ENCODE results near the gene TUBB3. TPM values are rescaled to one million over a fixed set of nuclear protein-coding genes. Genes with fewer than 3 reads are reported as not detected.

TUBB3 gene
- total and polyA plus RNA-seq, 7 experiments from 2014 or later = 0.22 to 2.8 (median 0.48) TPM; not detected in 4

DNA sequence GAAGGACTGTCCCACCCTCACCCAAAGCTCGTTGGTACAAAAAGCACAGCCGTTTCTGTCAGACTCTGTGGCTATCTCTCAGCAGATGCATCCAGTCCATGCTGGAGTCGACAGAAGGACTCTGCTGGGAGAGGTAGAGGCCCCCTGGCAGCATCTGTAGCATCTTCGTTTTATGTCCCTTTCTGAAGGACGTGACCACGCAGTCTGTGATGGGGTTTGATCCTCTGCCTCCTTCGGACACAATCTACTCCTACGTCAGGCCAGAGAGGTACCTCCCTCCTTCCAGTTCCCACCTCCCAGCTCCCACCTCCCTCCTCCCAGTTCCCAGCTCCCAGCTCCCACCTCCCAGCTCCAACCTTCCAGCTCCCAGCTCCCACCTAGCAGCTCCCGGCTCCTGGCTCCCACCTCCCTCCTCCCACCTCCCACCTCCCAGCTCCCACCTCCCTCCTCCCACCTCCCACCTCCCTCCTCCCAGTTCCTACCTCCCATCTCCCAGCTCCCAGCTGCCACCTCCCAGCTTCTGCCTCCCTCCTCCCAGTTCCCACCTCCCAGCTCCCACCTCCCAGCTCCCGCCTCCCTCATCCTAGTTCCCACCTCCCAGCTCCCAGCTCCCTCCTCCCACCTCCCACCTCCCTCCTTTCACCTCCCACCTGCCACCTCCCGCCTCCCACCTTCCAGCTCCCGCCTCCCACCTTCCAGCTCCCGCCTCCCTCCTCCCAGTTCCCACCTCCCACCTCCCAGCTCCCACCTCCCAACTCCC is 15.9 kb upstream of the TUBB3 start:
- DNase-seq (no peak), ATAC-seq (no peak)
- Histone ChIP-seq H3K9me3 (ENCODE audit: control insufficient read depth in 2 of 3, low read length in 3 of 3) (no peaks in the 10 kb centered on the region), H3K27ac (ENCODE audit: low read depth, low read length) (no peak overlapping the region), H3K4me3 (ENCODE audit: low read length) (no peak overlapping the region), H3K36me3 (ENCODE audit: control insufficient read depth in 2 of 3, insufficient read depth in 3 of 3, low read length in 3 of 3) (peaks cover 5 to 76% (median 13%) of the 10 kb centered on the region in 3 experiments), H3K4me1 (ENCODE audit: control insufficient read depth in 2 of 2, insufficient read depth in 2 of 2, low read length in 2 of 2) (peaks cover 3 to 4% of the 10 kb centered on the region in 2 donors), H3K27me3 (ENCODE audit: control insufficient read depth in 2 of 2, insufficient read depth in 2 of 2, low read length in 2 of 2) (no peaks in the 10 kb centered on the region)
- H3K4me3 Mint-ChIP-seq = no peak overlapping the region
- H3K36me3 Mint-ChIP-seq = peaks cover 0 to 32% (median 3%) of the 10 kb centered on the region in 5 donors
- intact Hi-C loops (cut with micrococcal nuclease) = no loop called here
- no peaks in the 10 kb centered on the region for H3K27me3 Mint-ChIP-seq
- H3K27ac Mint-ChIP-seq = peak overlapping the region in 1 of 9 donors; percentile 12
- ChIA-PET POLR2A (no interaction called here), CTCF (interaction anchor here (1.1 to 1.2 kb wide), 2 partner anchors 10 to 26 kb away, joined by 3 to 4 read pairs; no protein-coding TSS in a partner anchor)
- no peaks in the 10 kb centered on the region for H3K9me3 Mint-ChIP-seq
- H3K4me1 Mint-ChIP-seq = peaks cover 0 to 8% (median 5%) of the 10 kb centered on the region in 7 donors

DNA sequence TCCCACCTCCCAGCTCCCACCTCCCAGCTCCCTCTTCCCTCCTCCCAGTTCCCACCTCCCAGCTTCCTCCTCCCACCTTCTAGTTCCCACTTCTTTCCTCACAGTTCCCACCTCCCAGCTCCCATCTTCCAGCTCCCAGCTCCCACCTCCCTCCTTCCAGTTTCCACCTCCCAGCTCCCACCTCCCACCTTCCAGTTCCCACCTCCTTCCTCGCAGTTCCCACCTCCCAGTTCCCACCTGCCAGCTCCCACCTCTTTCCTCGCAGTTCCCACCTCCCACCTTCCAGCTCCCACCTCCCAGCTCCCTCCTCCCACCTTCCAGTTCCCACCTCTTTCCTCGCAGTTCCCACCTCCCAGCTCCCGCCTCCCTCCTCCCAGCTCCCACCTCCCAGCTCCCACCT is 14.9 kb upstream of the TUBB3 start:
- Mint-ChIP-seq H3K27ac (no peak overlapping the region), H3K27me3 (no peaks in the 10 kb centered on the region), H3K4me3 (no peak overlapping the region), H3K9me3 (no peaks in the 10 kb centered on the region), H3K4me1 (peaks cover 0 to 10% (median 5%) of the 10 kb centered on the region in 7 donors), H3K36me3 (peaks cover 0 to 34% (median 3%) of the 10 kb centered on the region in 5 donors)
- no peak overlapping the region for H3K4me3 ChIP-seq (ENCODE audit: low read length)
- H3K4me1 ChIP-seq (ENCODE audit: control insufficient read depth in 2 of 2, insufficient read depth in 2 of 2, low read length in 2 of 2) = peaks cover 3 to 4% of the 10 kb centered on the region in 2 donors
- intact Hi-C loops (cut with micrococcal nuclease) = no loop called here
- H3K9me3 ChIP-seq (ENCODE audit: control insufficient read depth in 2 of 3, low read length in 3 of 3) = no peaks in the 10 kb centered on the region
- no peak overlapping the region for H3K27ac ChIP-seq (ENCODE audit: low read depth, low read length)
- H3K27me3 ChIP-seq (ENCODE audit: control insufficient read depth in 2 of 2, insufficient read depth in 2 of 2, low read length in 2 of 2) = no peaks in the 10 kb centered on the region
- ChIA-PET POLR2A (interaction anchor here (3.1 kb wide), 1 partner anchor 35 kb away, joined by 11 read pairs; the partner anchor contains the start of gene TCF25), CTCF (interaction anchor here (0.8 to 1.1 kb wide), 2 partner anchors 9 to 48 kb away, joined by 3 to 4 read pairs; no protein-coding TSS in a partner anchor)
- ATAC-seq (no peak), DNase-seq (no peak)
- H3K36me3 ChIP-seq (ENCODE audit: control insufficient read depth in 2 of 3, insufficient read depth in 3 of 3, low read length in 3 of 3) = peaks cover 5 to 77% (median 10%) of the 10 kb centered on the region in 3 experiments

DNA sequence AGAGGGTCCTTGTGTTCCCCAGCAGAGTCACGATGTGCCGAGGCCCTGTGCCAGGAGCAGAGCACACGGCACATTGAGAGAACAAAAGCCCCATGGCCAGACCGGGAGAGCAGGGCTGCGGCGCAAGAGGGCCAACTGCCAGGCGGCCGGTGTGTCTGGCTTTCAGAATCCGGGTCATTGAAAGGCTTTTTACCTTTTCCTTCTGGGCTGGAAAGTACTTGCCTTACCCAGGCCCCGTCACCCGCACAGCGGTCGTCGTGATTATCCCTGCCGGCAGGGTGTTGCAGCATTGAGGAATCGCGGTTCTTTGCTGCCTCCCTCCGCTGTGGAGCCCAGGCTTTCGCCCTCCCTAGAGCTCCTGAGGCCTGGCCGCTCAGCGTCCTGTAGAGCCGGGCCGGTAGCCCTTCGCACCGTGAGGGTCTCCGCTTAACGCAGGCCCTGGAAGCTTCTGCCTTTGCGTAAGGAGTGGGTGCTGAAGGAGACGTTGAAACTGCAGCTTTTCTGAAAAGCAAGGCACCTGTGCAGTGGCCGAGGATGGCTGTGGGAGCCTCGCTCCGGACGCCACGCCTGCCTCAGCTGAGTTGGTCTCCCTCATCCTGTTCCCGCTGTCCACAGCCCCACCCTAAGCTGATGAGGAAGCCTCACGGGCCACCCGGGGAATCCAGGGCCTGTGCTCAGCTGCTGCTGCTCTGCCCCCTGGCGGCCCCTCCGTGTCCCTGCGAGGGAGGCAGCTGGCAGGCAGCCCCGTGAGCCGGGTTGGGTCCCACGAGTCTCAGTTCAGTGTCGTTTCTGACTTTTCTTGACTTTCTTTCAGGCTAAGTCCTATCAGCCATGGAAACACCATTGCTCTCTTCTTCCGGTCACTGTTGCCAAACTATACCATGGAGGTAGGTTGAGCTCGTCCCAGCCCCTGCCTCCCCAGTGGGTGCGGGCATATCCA is 13.1 kb upstream of the TUBB3 start:
- ATAC-seq (peak; percentile 93), DNase-seq (peak; percentile 50 to 73 (median 66))
- intact Hi-C loops (cut with micrococcal nuclease) = loop anchor here (1.0 kb wide), 2 partner anchors 204 to 210 kb away; no protein-coding TSS in a partner anchor
- H3K4me3 ChIP-seq (ENCODE audit: low read length) = no peak overlapping the region
- ChIA-PET CTCF (interaction anchor here (1.1 to 1.5 kb wide), 6 partner anchors 35 to 230 kb away, joined by 3 to 11 read pairs (median 5); no protein-coding TSS in a partner anchor), POLR2A (interaction anchor here (0.7 to 3.1 kb wide), 5 partner anchors 20 to 204 kb away, joined by 3 to 11 read pairs (median 3); partner anchors contain the start of genes DEF8 and TCF25)
- no peaks in the 10 kb centered on the region for H3K9me3 Mint-ChIP-seq
- H3K36me3 ChIP-seq (ENCODE audit: control insufficient read depth in 2 of 3, insufficient read depth in 3 of 3, low read length in 3 of 3) = peaks cover 5 to 64% (median 10%) of the 10 kb centered on the region in 3 experiments
- H3K27ac Mint-ChIP-seq = peak overlapping the region in 4 of 9 donors; percentile 11 to 67 (median 44)
- no peak overlapping the region for H3K27ac ChIP-seq (ENCODE audit: low read depth, low read length)
- H3K36me3 Mint-ChIP-seq = peaks cover 0 to 42% (median 3%) of the 10 kb centered on the region in 5 donors
- H3K4me1 ChIP-seq (ENCODE audit: control insufficient read depth in 2 of 2, insufficient read depth in 2 of 2, low read length in 2 of 2) = peaks cover 3 to 4% of the 10 kb centered on the region in 2 donors
- no peaks in the 10 kb centered on the region for H3K27me3 Mint-ChIP-seq
- no peaks in the 10 kb centered on the region for H3K27me3 ChIP-seq (ENCODE audit: control insufficient read depth in 2 of 2, insufficient read depth in 2 of 2, low read length in 2 of 2)
- H3K4me3 Mint-ChIP-seq = peak overlapping the region in 1 of 10 donors; percentile 2
- peaks cover 5 to 15% (median 8%) of the 10 kb centered on the region in 7 donors for H3K4me1 Mint-ChIP-seq
- no peaks in the 10 kb centered on the region for H3K9me3 ChIP-seq (ENCODE audit: control insufficient read depth in 2 of 3, low read length in 3 of 3)

DNA sequence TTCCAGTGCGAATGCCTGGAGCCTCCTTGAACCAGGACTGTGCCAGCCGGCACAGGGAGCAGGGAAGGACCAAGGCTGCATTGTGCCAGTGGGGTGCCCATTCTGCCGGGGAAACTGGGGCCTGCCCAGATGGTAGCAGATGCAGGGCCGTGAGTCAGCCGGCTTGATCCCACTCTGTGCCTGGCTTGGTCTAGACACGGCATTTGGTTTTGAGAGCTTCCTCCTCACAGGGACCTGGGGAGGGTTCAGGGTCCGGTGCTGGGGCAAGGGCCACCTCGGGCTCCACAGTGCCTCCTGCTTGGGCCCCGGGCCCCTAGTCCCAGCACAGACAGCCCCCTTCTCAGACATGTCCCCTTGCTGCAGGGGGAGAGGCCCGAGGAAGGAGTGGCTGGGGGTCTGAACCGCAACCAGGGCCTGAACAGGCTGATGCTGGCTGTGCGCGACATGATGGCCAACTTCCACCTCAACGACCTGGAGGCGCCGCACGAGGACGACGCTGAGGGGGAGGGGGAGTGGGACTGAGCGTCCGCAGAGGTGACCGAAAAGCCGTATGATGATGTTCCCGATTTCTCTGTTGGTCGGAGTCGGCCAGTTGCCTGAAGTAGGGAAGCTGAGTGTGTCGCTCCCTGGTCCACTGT is 12.3 kb upstream of the TUBB3 start:
- ChIA-PET POLR2A (interaction anchor here (0.7 to 3.1 kb wide), 5 partner anchors 21 to 205 kb away, joined by 3 to 11 read pairs (median 3); partner anchors contain the start of genes DEF8 and TCF25), CTCF (interaction anchor here (1.1 to 1.5 kb wide), 6 partner anchors 36 to 231 kb away, joined by 3 to 11 read pairs (median 5); no protein-coding TSS in a partner anchor)
- Histone ChIP-seq H3K27me3 (ENCODE audit: control insufficient read depth in 2 of 2, insufficient read depth in 2 of 2, low read length in 2 of 2) (no peaks in the 10 kb centered on the region), H3K27ac (ENCODE audit: low read depth, low read length) (no peak overlapping the region), H3K36me3 (ENCODE audit: control insufficient read depth in 2 of 3, insufficient read depth in 3 of 3, low read length in 3 of 3) (peaks cover 1 to 56% (median 9%) of the 10 kb centered on the region in 3 experiments), H3K9me3 (ENCODE audit: control insufficient read depth in 2 of 3, low read length in 3 of 3) (no peaks in the 10 kb centered on the region), H3K4me3 (ENCODE audit: low read length) (no peak overlapping the region), H3K4me1 (ENCODE audit: control insufficient read depth in 2 of 2, insufficient read depth in 2 of 2, low read length in 2 of 2) (peaks cover 3 to 4% of the 10 kb centered on the region in 2 donors)
- no peak for ATAC-seq
- Mint-ChIP-seq H3K4me1 (peaks cover 5 to 15% (median 8%) of the 10 kb centered on the region in 7 donors), H3K27ac (peak overlapping the region in 2 of 9 donors; percentile 67 to 71), H3K9me3 (no peaks in the 10 kb centered on the region), H3K27me3 (no peaks in the 10 kb centered on the region), H3K36me3 (peaks cover 0 to 40% (median 3%) of the 10 kb centered on the region in 5 donors), H3K4me3 (peak overlapping the region in 1 of 10 donors; percentile 2)
- intact Hi-C loops (cut with micrococcal nuclease) = loop anchor here (1.0 kb wide), 2 partner anchors 205 to 211 kb away; no protein-coding TSS in a partner anchor
- no peak for DNase-seq

DNA sequence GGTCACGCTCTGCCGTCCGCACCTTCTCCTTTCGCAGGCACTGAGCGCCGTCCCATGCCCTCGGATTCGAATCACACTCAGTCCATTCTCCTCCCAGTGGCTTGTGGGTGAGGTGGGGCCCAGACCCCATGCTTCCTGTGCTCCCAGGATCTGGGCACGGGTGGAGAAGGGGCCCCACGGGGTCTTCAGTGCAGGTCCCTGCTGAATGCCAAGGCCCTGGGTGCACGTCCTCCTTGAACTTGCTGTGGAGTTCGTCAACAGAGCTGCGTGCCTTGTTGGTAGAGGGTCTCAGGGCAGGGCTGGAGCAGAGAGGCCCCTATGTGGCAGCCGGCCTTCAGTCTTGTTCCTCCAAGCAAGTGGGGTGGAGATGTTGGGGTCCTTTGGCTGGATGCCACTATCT is 11.8 kb upstream of the TUBB3 start:
- CTCF ChIA-PET = interaction anchor here (1.4 kb wide), 1 partner anchor 36 kb away, joined by 5 read pairs; no protein-coding TSS in a partner anchor
- Histone ChIP-seq H3K4me1 (ENCODE audit: control insufficient read depth in 2 of 2, insufficient read depth in 2 of 2, low read length in 2 of 2) (peaks cover 3 to 4% of the 10 kb centered on the region in 2 donors), H3K9me3 (ENCODE audit: control insufficient read depth in 2 of 3, low read length in 3 of 3) (no peaks in the 10 kb centered on the region), H3K4me3 (ENCODE audit: low read length) (no peak overlapping the region), H3K36me3 (ENCODE audit: control insufficient read depth in 2 of 3, insufficient read depth in 3 of 3, low read length in 3 of 3) (peaks cover 0 to 51% (median 5%) of the 10 kb centered on the region in 3 experiments), H3K27me3 (ENCODE audit: control insufficient read depth in 2 of 2, insufficient read depth in 2 of 2, low read length in 2 of 2) (no peaks in the 10 kb centered on the region), H3K27ac (ENCODE audit: low read depth, low read length) (no peak overlapping the region)
- no peak for DNase-seq
- Mint-ChIP-seq H3K4me1 (peaks cover 5 to 20% (median 8%) of the 10 kb centered on the region in 7 donors), H3K36me3 (peaks cover 0 to 37% (median 3%) of the 10 kb centered on the region in 5 donors), H3K9me3 (no peaks in the 10 kb centered on the region), H3K27me3 (no peaks in the 10 kb centered on the region), H3K4me3 (no peak overlapping the region), H3K27ac (peak overlapping the region in 2 of 9 donors; percentile 62 to 71)
- POLR2A ChIA-PET = interaction anchor here (3.1 kb wide), 1 partner anchor 38 kb away, joined by 11 read pairs; the partner anchor contains the start of gene TCF25
- ATAC-seq = no peak
- intact Hi-C loops (cut with micrococcal nuclease) = no loop called here
